NB4 (cell line): ENCODE measurements around the gene SAPCD2.

ENCODE experiments used
- MYC ChIP-seq: IDR thresholded peaks from 2 replicates; pipeline ENCODE4 v1.6.1; 2011; ENCODE audit warnings: low read depth, low read length
- POLR2A ChIP-seq: IDR thresholded peaks from 2 replicates; pipeline ENCODE4 v1.6.1; 2011; ENCODE audit warnings: mild to moderate bottlenecking; ENCODE audit not compliant: insufficient read length; ENCODE audit errors: extremely low read depth
- TF ChIP-seq, protein P1 (sequence below): IDR thresholded peaks from one replicate; pipeline ENCODE4 v1.5.1; 2012; ENCODE audit warnings: low read depth, low read length
- TF ChIP-seq, protein P2 (sequence below): IDR thresholded peaks from 2 replicates; pipeline ENCODE4 v1.6.1; 2011; ENCODE audit warnings: low read depth, low read length

DNA sequence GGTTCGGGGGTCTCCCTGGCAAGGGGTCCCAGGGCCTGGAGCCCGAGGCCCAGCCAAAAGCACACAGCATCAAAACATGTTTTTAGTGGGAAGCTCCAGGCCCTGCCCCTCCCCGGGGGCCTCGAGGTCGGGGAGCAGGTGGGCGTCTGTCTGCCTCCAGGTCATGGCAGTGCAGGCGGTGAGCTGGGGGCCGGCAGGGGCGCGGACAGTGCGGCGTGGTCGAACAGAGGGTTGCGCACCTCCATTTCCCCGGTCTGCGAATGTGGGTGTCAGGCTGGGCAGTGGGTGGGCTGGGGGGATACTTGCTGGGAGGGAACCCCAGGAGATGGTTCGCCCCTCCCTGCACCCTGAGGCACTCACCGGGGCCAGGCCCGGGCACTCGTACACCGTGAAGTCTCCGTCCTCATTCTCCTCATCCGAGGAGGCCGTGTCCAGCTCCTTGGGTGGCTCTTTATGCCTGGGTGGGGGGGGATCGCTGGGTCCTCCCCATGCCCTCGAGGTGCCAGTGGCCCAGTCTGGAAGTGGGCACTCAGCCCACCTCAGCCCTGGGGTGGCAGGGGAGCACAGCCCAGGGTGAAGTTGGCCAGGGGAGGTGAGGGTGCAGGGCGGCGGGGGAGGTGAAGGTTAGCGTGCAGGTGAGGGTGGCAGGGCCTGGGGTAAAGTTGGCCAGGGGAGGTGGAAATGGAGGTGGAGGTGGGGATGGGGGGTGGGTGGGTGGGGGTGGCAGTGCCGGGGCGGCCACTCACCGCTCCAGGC is 30.6 kb downstream of the SAPCD2 start:
- TF ChIP-seq POLR2A (no peak), MYC (no peak)
- TF ChIP-seq, protein P1, sequence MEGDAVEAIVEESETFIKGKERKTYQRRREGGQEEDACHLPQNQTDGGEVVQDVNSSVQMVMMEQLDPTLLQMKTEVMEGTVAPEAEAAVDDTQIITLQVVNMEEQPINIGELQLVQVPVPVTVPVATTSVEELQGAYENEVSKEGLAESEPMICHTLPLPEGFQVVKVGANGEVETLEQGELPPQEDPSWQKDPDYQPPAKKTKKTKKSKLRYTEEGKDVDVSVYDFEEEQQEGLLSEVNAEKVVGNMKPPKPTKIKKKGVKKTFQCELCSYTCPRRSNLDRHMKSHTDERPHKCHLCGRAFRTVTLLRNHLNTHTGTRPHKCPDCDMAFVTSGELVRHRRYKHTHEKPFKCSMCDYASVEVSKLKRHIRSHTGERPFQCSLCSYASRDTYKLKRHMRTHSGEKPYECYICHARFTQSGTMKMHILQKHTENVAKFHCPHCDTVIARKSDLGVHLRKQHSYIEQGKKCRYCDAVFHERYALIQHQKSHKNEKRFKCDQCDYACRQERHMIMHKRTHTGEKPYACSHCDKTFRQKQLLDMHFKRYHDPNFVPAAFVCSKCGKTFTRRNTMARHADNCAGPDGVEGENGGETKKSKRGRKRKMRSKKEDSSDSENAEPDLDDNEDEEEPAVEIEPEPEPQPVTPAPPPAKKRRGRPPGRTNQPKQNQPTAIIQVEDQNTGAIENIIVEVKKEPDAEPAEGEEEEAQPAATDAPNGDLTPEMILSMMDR = no peak
- TF ChIP-seq, protein P2, sequence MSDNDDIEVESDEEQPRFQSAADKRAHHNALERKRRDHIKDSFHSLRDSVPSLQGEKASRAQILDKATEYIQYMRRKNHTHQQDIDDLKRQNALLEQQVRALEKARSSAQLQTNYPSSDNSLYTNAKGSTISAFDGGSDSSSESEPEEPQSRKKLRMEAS = no peak
